GM21576 (cell line): ENCODE results near the gene RNF224.
A peak's percentile ranks its signal among the peaks of the same experiment; 100 is the strongest.

Experiments
- ATAC-seq: cut with Tn5 transposase; IDR thresholded peaks from one replicate; pipeline ENCODE4 v1.9.1; 2021; ENCODE audit warnings: mild to moderate bottlenecking, moderate library complexity; ENCODE audit not compliant: unreplicated experiment

RNF224 gene

GRCh38 chr9:137191691-137192447, 35.4 kb upstream of the RNF224 start:
- ATAC-seq = no peak

GRCh38 chr9:137192448-137192780, 34.9 kb upstream of the RNF224 start:
- ATAC-seq = no peak

GRCh38 chr9:137192859-137193258, 34.4 kb upstream of the RNF224 start:
- ATAC-seq = no peak

GRCh38 chr9:137193771-137194170, 33.5 kb upstream of the RNF224 start:
- ATAC-seq = no peak

GRCh38 chr9:137194388-137194787, 32.9 kb upstream of the RNF224 start:
- no peak for ATAC-seq

GRCh38 chr9:137194909-137195308, 32.4 kb upstream of the RNF224 start:
- no peak for ATAC-seq

GRCh38 chr9:137195525-137196220, 31.6 kb upstream of the RNF224 start:
- ATAC-seq = no peak

GRCh38 chr9:137198051-137198901, 29.0 kb upstream of the RNF224 start:
- ATAC-seq = no peak

GRCh38 chr9:137198902-137199283, 28.4 kb upstream of the RNF224 start:
- ATAC-seq = no peak

- ATAC-seq = no peak
Observed at GRCh38 chr9:137199411-137200121, 27.7 kb upstream of the RNF224 start.

- peak; percentile 91 for ATAC-seq
Observed at GRCh38 chr9:137200311-137201204, 26.7 kb upstream of the RNF224 start, which contains the start of gene TPRN. Gene TPRN, minus strand, starts transcription at chr9:137200741. Its CDS starts 30 bp downstream, at chr9:137200711.

- ATAC-seq = no peak
Observed at GRCh38 chr9:137201205-137201868, 26.0 kb upstream of the RNF224 start.

- ATAC-seq = no peak
Observed at GRCh38 chr9:137202966-137203365, 24.3 kb upstream of the RNF224 start.

GRCh38 chr9:137204731-137205125, 22.6 kb upstream of the RNF224 start:
- no peak for ATAC-seq

- ATAC-seq = peak; percentile 45
Observed at GRCh38 chr9:137205126-137206069, 21.9 kb upstream of the RNF224 start, which contains the start of the genes NDOR1 and TMEM203. Gene NDOR1, plus strand, starts transcription at chr9:137205700. Its CDS starts 78 bp downstream, at chr9:137205778. Gene TMEM203, minus strand, starts transcription at chr9:137205648. Its CDS starts 234 bp downstream, at chr9:137205414.

GRCh38 chr9:137206602-137207001, 20.7 kb upstream of the RNF224 start:
- ATAC-seq = no peak

- no peak for ATAC-seq
Observed at GRCh38 chr9:137211532-137211931, 15.8 kb upstream of the RNF224 start.

- ATAC-seq = no peak
Observed at GRCh38 chr9:137212520-137212919, 14.8 kb upstream of the RNF224 start.
